Panc1 (cell line): ENCODE results near the gene CACNA2D3. TPM values are rescaled to one million over a fixed set of nuclear protein-coding genes. Genes with fewer than 3 reads are reported as not detected.

Source experiments
- ATAC-seq: fragments of 200-7000 bp; cut with Tn5 transposase; 2 replicates; pipeline ENCODE4 v1.9.1; 2020; ENCODE audit warnings: mild to moderate bottlenecking, moderate library complexity
- BruUV-seq: library from RNA; stranded (reverse); fragments of 400-500 nt; replicated peaks from 2 replicates; lab custom pipeline; 2021; lab: Mats Ljungman, UMichigan
- CTCF ChIA-PET: fragments of 300-600 bp; sonication (Branson Sonifier 250); formaldehyde crosslinking; loops from one replicate; lab custom pipeline; 2022; ENCODE audit warnings: antibody characterized with exemption; lab: Charles Lee
- POLR2A ChIA-PET: fragments of 300-600 bp; sonication (Branson Sonifier 250); formaldehyde crosslinking; loops from one replicate; lab custom pipeline; 2022; ENCODE audit warnings: antibody characterized with exemption; lab: Charles Lee
- DNase-seq: peaks from one replicate; pipeline ENCODE4 v3.0.0-alpha.2; 2010; ENCODE audit warnings: low read depth, low spot score
- H3K27ac ChIP-seq: 2 replicates; pipeline ENCODE4 v1.5.1; 2011; ENCODE audit warnings: mild to moderate bottlenecking, low read length, inconsistent platforms
- H3K27me3 ChIP-seq: fragments of 200-500 bp; sonication (Bioruptor generic); 2 replicates; pipeline ENCODE4 v1.6.0; 2014; ENCODE audit warnings: low read length, inconsistent platforms; ENCODE audit not compliant: control insufficient read depth, insufficient read depth
- H3K36me3 ChIP-seq: fragments of 200-500 bp; sonication (Bioruptor generic); 2 replicates; pipeline ENCODE4 v1.5.1; 2014; ENCODE audit warnings: inconsistent platforms, mild to moderate bottlenecking, low read length, moderate library complexity; ENCODE audit not compliant: control insufficient read depth, insufficient read depth
- H3K4me1 ChIP-seq: 2 replicates; pipeline ENCODE4 v1.5.1; 2011; ENCODE audit warnings: inconsistent platforms, mild to moderate bottlenecking, low read length, moderate library complexity; ENCODE audit not compliant: control insufficient read depth, insufficient read depth
- H3K4me3 ChIP-seq, 2 experiments: 2 replicates each; pipeline ENCODE4 v1.5.1; 2011 to 2012; ENCODE audit warnings: low read depth in 2 of 2, low read length in 2 of 2, mild to moderate bottlenecking in 2 of 2, inconsistent platforms in 1 of 2, moderate library complexity in 1 of 2
- H3K9me3 ChIP-seq: fragments of 200-500 bp; sonication (Bioruptor generic); 2 replicates; pipeline ENCODE4 v1.5.1; 2014; ENCODE audit warnings: low read depth, mild to moderate bottlenecking, inconsistent platforms, low read length, moderate library complexity; ENCODE audit not compliant: control insufficient read depth, insufficient read depth
- CTCF ChIP-seq: fragments of 450-650 bp; IDR thresholded peaks from 2 replicates; pipeline ENCODE4 v1.5.1; 2017; ENCODE audit warnings: mild to moderate bottlenecking
- POLR2AphosphoS5 ChIP-seq: IDR thresholded peaks from 2 replicates; pipeline ENCODE4 v1.6.1; 2012; ENCODE audit warnings: mild to moderate bottlenecking, low read depth, low read length, moderate library complexity
- REST ChIP-seq, 2 experiments: IDR thresholded peaks; 2 replicates each; pipeline ENCODE4 v1.6.1; 2011 to 2012; ENCODE audit warnings: low read depth in 2 of 2, control low read depth in 1 of 2, low read length in 1 of 2, mild to moderate bottlenecking in 1 of 2, moderate library complexity in 1 of 2; ENCODE audit not compliant: insufficient read depth in 1 of 2
- SIN3A ChIP-seq: IDR thresholded peaks from 2 replicates; pipeline ENCODE4 v1.6.1; 2012; ENCODE audit warnings: low read depth, mild to moderate bottlenecking, low read length, moderate library complexity, borderline replicate concordance; ENCODE audit not compliant: insufficient read depth
- TCF7L2 ChIP-seq: IDR thresholded peaks from 2 replicates; pipeline ENCODE4 v1.6.1; 2011; ENCODE audit warnings: mild to moderate bottlenecking, low read depth, low read length, inconsistent platforms
- in situ Hi-C: cut with HindIII; loops from 2 replicates; pipeline ENCODE4 v1.10.0; 2016; ENCODE audit warnings: low sequenced_read_pairs, low pct_unique_long_range_greater_than_20kb
- intact Hi-C: fragments of 100-400 bp; cut with micrococcal nuclease; formaldehyde crosslinking; loops from one replicate; pipeline ENCODE4 v1.10.0; 2022; ENCODE audit not compliant: unreplicated experiment
- total RNA-seq: library from RNA; stranded (reverse); gene quantifications from one replicate; pipeline ENCODE4 v1.2.1, GENCODE V29; 2021; ENCODE audit not compliant: unreplicated experiment

Gene CACNA2D3
- total RNA-seq, 1 experiment from 2014 or later, result 0.41 TPM

- H3K27ac ChIP-seq, result no peak overlapping the region
- ATAC-seq (no peak), DNase-seq (no peak)
- ChIA-PET CTCF (no interaction called here), POLR2A (no interaction called here)
- in situ Hi-C loops (no loop called here), intact Hi-C loops (no loop called here)
- no peaks in the 10 kb centered on the region for H3K9me3 ChIP-seq
- no TSS peak for BruUV-seq
- TF ChIP-seq SIN3A (no peak), TCF7L2 (no peak), CTCF (no peak), REST (IDR thresholded peaks at IDR 0.05; ENCODE audit: insufficient read depth in 1 of 2, low read depth in 2 of 2, low read length in 1 of 2) (no peak), POLR2AphosphoS5 (no peak)
- no peaks in the 10 kb centered on the region for H3K36me3 ChIP-seq
- H3K4me3 ChIP-seq, result no peak overlapping the region
- H3K27me3 ChIP-seq, result no peaks in the 10 kb centered on the region
- no peaks in the 10 kb centered on the region for H3K4me1 ChIP-seq
These were observed 955.4 kb downstream of the CACNA2D3 start for GRCh38 chr3:55077726-55078125.

- no TSS peak for BruUV-seq
- H3K36me3 ChIP-seq, result no peaks in the 10 kb centered on the region
- ATAC-seq, result no peak
- no peaks in the 10 kb centered on the region for H3K4me1 ChIP-seq
- H3K4me3 ChIP-seq, result no peak overlapping the region
- H3K27ac ChIP-seq, result no peak overlapping the region
- no peaks in the 10 kb centered on the region for H3K27me3 ChIP-seq
- TF ChIP-seq POLR2AphosphoS5 (no peak), SIN3A (no peak), CTCF (no peak), REST (IDR thresholded peaks at IDR 0.05; ENCODE audit: insufficient read depth in 1 of 2, low read depth in 2 of 2, low read length in 1 of 2) (no peak), TCF7L2 (no peak)
- intact Hi-C loops (no loop called here), in situ Hi-C loops (no loop called here)
- H3K9me3 ChIP-seq, result no peaks in the 10 kb centered on the region
- ChIA-PET CTCF (no interaction called here), POLR2A (no interaction called here)
- DNase-seq, result no peak
These were observed 956.5 kb downstream of the CACNA2D3 start for GRCh38 chr3:55078876-55079275.
